Spleen (tissue), 7 donors: ENCODE data around the gene ODAD4.

Experiments used
- CTCF ChIP-seq, 11 experiments: fragments of 200-600 bp in 7 of 11; fragments of 450-650 bp in 4 of 11; sonication (generic) in 4 of 11; IDR thresholded peaks in 8 of 11; conservative IDR thresholded peaks in 3 of 11; 1 replicate in 7 of 11; 2 replicates in 4 of 11; pipeline versions ENCODE4 v1.4.0 to v1.8.0; 2016 to 2021; ENCODE audit warnings: antibody characterized with exemption in 11 of 11, inconsistent platforms in 4 of 11, mild to moderate bottlenecking in 1 of 11
- POLR2A ChIP-seq, 3 donors: fragments of 450-650 bp; IDR thresholded peaks; one replicate each; pipeline ENCODE4 v1.5.1; 2017; ENCODE audit warnings: antibody characterized with exemption in 3 of 3, mild to moderate bottlenecking in 1 of 3
- POLR2AphosphoS5 ChIP-seq, 3 donors: sonication (generic); formaldehyde crosslinking; IDR thresholded peaks; one replicate each; pipeline ENCODE4 v1.5.1; 2017; ENCODE audit warnings: antibody characterized with exemption in 3 of 3
- donor health status: DM: no; HTN: no; CAD: no; lungs with moderate emphysema.
- donor health status: DM: no; HTN: no; CAD: no.
- donor health status: DM: no; HTN: no; CAD: no.

GRCh38 chr17:41901646-41902045 is 28.8 kb upstream of the ODAD4 start:
- TF ChIP-seq CTCF (IDR thresholded peaks at IDR 0.05 in 8 of 11, conservative IDR thresholded peaks at IDR 0.05 in 3 of 11) = no peak
- no peak for TF ChIP-seq POLR2A (IDR thresholded peaks at IDR 0.05)
- TF ChIP-seq POLR2AphosphoS5 (IDR thresholded peaks at IDR 0.05) = no peak
